DND-41 (cell line): ENCODE data around the gene PKHD1.

ENCODE experiments used
- ATAC-seq: fragments of 200-7000 bp; cut with Tn5 transposase; 3 replicates; pipeline ENCODE4 v1.9.1; 2021; ENCODE audit warnings: low read depth; ENCODE audit not compliant: insufficient read depth
- DNase-seq: peaks from one replicate; pipeline ENCODE4 v3.0.0-alpha.2; 2020
- H2AFZ ChIP-seq: 2 replicates; pipeline ENCODE4 v1.6.0; 2012; ENCODE audit warnings: low read depth, low read length
- H3K27ac ChIP-seq: 2 replicates; pipeline ENCODE4 v1.5.1; 2012; ENCODE audit warnings: low read length, inconsistent platforms
- H3K27me3 ChIP-seq: fragments of 200-600 bp; sonication (generic); 2 replicates; pipeline ENCODE4 v1.6.0; 2012; ENCODE audit warnings: low read length, mild to moderate bottlenecking, inconsistent platforms; ENCODE audit not compliant: insufficient read depth, poor library complexity
- H3K36me3 ChIP-seq: 2 replicates; pipeline ENCODE4 v1.5.1; 2012; ENCODE audit warnings: low read length, inconsistent platforms; ENCODE audit not compliant: insufficient read depth
- H3K4me1 ChIP-seq: 2 replicates; pipeline ENCODE4 v1.5.1; 2012; ENCODE audit warnings: mild to moderate bottlenecking, low read length; ENCODE audit not compliant: insufficient read depth
- H3K4me2 ChIP-seq: 2 replicates; pipeline ENCODE4 v1.6.0; 2012; ENCODE audit warnings: mild to moderate bottlenecking, moderate library complexity, low read length, inconsistent platforms; ENCODE audit not compliant: insufficient read depth
- H3K4me3 ChIP-seq, 2 experiments: fragments of 200-600 bp in 1 of 2; shearing (Covaris generic) in 1 of 2; 2 replicates each; pipeline ENCODE4 v1.5.1; 2012 to 2016; ENCODE audit warnings: inconsistent platforms in 2 of 2, low read length in 2 of 2, mild to moderate bottlenecking in 2 of 2, low read depth in 1 of 2, moderate library complexity in 1 of 2
- H3K79me2 ChIP-seq: 2 replicates; pipeline ENCODE4 v1.6.0; 2012; ENCODE audit warnings: low read length, inconsistent platforms; ENCODE audit not compliant: insufficient read depth
- H3K9ac ChIP-seq: 2 replicates; pipeline ENCODE4 v1.6.0; 2012; ENCODE audit warnings: low read depth, mild to moderate bottlenecking, inconsistent platforms, low read length, moderate library complexity
- H3K9me3 ChIP-seq: 2 replicates; pipeline ENCODE4 v1.5.1; 2012; ENCODE audit warnings: low read length, moderate library complexity, mild to moderate bottlenecking, inconsistent platforms; ENCODE audit not compliant: insufficient read depth, severe bottlenecking
- H4K20me1 ChIP-seq: 2 replicates; pipeline ENCODE4 v1.6.0; 2012; ENCODE audit warnings: low read length; ENCODE audit not compliant: insufficient read depth
- EZH2 ChIP-seq: IDR thresholded peaks from 3 replicates; pipeline ENCODE4 v1.6.1; 2012; ENCODE audit warnings: borderline replicate concordance, low read depth, mild to moderate bottlenecking, moderate library complexity, low read length, inconsistent platforms; ENCODE audit not compliant: severe bottlenecking
- TF ChIP-seq, protein P1 (sequence below): IDR thresholded peaks from 2 replicates; pipeline ENCODE4 v1.5.1; 2012; ENCODE audit warnings: borderline replicate concordance, low read length, moderate library complexity, mild to moderate bottlenecking; ENCODE audit not compliant: poor library complexity, severe bottlenecking; ENCODE audit errors: extremely low read depth

PKHD1 gene

GRCh38 chr6:52049252-52050050 lies 38.0 kb downstream of the PKHD1 start:
- ATAC-seq (peak; percentile 86), DNase-seq (peak; percentile 35)
- no peaks in the 10 kb centered on the region for H3K79me2 ChIP-seq
- H3K27me3 ChIP-seq, result no peaks in the 10 kb centered on the region
- no peaks in the 10 kb centered on the region for H3K4me1 ChIP-seq
- H3K27ac ChIP-seq, result no peak overlapping the region
- H3K4me2 ChIP-seq, result no peak overlapping the region
- H3K9me3 ChIP-seq, result no peaks in the 10 kb centered on the region
- TF ChIP-seq, protein P1, sequence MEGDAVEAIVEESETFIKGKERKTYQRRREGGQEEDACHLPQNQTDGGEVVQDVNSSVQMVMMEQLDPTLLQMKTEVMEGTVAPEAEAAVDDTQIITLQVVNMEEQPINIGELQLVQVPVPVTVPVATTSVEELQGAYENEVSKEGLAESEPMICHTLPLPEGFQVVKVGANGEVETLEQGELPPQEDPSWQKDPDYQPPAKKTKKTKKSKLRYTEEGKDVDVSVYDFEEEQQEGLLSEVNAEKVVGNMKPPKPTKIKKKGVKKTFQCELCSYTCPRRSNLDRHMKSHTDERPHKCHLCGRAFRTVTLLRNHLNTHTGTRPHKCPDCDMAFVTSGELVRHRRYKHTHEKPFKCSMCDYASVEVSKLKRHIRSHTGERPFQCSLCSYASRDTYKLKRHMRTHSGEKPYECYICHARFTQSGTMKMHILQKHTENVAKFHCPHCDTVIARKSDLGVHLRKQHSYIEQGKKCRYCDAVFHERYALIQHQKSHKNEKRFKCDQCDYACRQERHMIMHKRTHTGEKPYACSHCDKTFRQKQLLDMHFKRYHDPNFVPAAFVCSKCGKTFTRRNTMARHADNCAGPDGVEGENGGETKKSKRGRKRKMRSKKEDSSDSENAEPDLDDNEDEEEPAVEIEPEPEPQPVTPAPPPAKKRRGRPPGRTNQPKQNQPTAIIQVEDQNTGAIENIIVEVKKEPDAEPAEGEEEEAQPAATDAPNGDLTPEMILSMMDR, result peak; percentile 80
- TF ChIP-seq EZH2, result no peak
- H3K9ac ChIP-seq, result no peak overlapping the region
- no peaks in the 10 kb centered on the region for H4K20me1 ChIP-seq
- H3K36me3 ChIP-seq, result no peaks in the 10 kb centered on the region
- H2AFZ ChIP-seq, result no peak overlapping the region
- H3K4me3 ChIP-seq, result no peak overlapping the region

DNA sequence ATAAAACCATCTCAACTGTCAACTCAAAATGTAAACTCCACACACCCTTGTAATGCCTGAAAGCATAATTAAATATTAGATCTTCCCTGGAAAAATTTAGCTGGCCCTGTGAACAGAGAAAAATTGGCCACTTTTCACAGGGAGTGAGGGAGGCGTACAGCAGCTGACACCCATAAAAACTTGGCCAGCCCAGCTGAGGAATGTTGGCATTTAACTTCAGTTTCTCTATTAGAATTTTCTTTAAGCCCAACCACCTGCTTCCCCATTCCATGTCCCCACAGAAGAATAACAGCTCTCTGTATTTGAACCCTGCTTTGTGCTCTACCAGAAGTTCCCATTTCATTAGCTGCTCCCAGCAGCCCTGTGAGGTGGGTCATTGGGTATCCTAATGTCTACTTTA lies 41.0 kb downstream of the PKHD1 start:
- Histone ChIP-seq H3K36me3 (no peaks in the 10 kb centered on the region), H3K4me1 (no peaks in the 10 kb centered on the region), H4K20me1 (no peaks in the 10 kb centered on the region), H3K4me3 (no peak overlapping the region), H2AFZ (no peak overlapping the region), H3K4me2 (no peak overlapping the region), H3K9me3 (no peaks in the 10 kb centered on the region), H3K27ac (no peak overlapping the region), H3K79me2 (no peaks in the 10 kb centered on the region), H3K27me3 (no peaks in the 10 kb centered on the region), H3K9ac (no peak overlapping the region)
- TF ChIP-seq EZH2, result no peak
- TF ChIP-seq, protein P1, result no peak
- ATAC-seq, result no peak
- no peak for DNase-seq

DNA sequence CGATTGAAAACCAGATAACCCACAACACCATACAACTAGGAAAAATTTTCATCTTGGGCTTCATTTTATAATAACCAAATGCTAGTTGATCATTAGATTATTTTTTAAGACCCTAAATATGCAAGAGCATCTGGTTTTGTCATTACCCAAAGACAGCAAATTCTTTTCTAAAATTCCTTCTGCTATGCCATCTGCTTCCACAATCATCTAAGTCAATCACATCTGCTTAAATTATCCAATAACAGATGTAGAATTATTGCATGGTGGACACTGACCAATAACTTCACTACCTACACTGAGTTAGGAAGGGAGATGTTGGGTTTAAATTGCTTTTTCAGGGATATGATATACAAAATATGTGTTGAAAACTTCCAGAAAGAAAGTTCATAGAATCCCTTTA lies 41.9 kb downstream of the PKHD1 start:
- Histone ChIP-seq H3K4me2 (no peak overlapping the region), H3K27me3 (no peaks in the 10 kb centered on the region)
- no peak for ATAC-seq

More for the DNA sequence above, 41.9 kb downstream of the PKHD1 start:
- no peak for DNase-seq
- Histone ChIP-seq H3K79me2 (no peaks in the 10 kb centered on the region), H3K9me3 (no peaks in the 10 kb centered on the region), H3K27ac (no peak overlapping the region), H3K4me1 (no peaks in the 10 kb centered on the region), H3K9ac (no peak overlapping the region), H3K36me3 (no peaks in the 10 kb centered on the region), H4K20me1 (no peaks in the 10 kb centered on the region), H3K4me3 (no peak overlapping the region), H2AFZ (no peak overlapping the region)
- TF ChIP-seq, protein P1, result no peak
- no peak for TF ChIP-seq EZH2
